Kasumi-1 (cell line): ENCODE measurements around the gene GZF1.

Experiments
- DNase-seq, 2 experiments: peaks; one replicate each; lab custom pipeline; 2025; lab: John Stamatoyannopoulos, UW

The GZF1 gene

GRCh38 chr20:23361476-23362391, at the start of gene GZF1:
Gene GZF1 (plus strand): TSS chr20:23362182. CDS start chr20:23364384, 2,202 bp downstream.
- DNase-seq: peak; percentile 94

- no peak for DNase-seq
Observed at GRCh38 chr20:23313271-23313670, 48.7 kb upstream of the GZF1 start.

- no peak for DNase-seq
Observed at GRCh38 chr20:23314699-23315098, 47.3 kb upstream of the GZF1 start.

- no peak for DNase-seq
Observed at GRCh38 chr20:23315099-23315498, 46.9 kb upstream of the GZF1 start.

GRCh38 chr20:23316626-23317025, 45.4 kb upstream of the GZF1 start:
- DNase-seq: no peak

- no peak for DNase-seq
Observed at GRCh38 chr20:23317081-23317480, 44.9 kb upstream of the GZF1 start.

- DNase-seq: no peak
Observed at GRCh38 chr20:23318347-23318746, 43.6 kb upstream of the GZF1 start.

- peak; percentile 25 to 46 for DNase-seq
Observed at GRCh38 chr20:23320317-23320716, 41.7 kb upstream of the GZF1 start.

GRCh38 chr20:23325107-23325506, 36.9 kb upstream of the GZF1 start:
- DNase-seq: no peak

- no peak for DNase-seq
Observed at GRCh38 chr20:23326774-23327173, 35.2 kb upstream of the GZF1 start.

GRCh38 chr20:23327617-23328333, 34.2 kb upstream of the GZF1 start:
- no peak for DNase-seq

- no peak for DNase-seq
Observed at GRCh38 chr20:23331450-23332350, 30.3 kb upstream of the GZF1 start.

GRCh38 chr20:23332467-23332866, 29.5 kb upstream of the GZF1 start:
- no peak for DNase-seq

- DNase-seq: peak in 1 of 2 experiments; percentile 13
Observed at GRCh38 chr20:23334111-23334510, 27.9 kb upstream of the GZF1 start.

- DNase-seq: no peak
Observed at GRCh38 chr20:23335521-23335920, 26.5 kb upstream of the GZF1 start.

- DNase-seq: no peak
Observed at GRCh38 chr20:23336476-23336875, 25.5 kb upstream of the GZF1 start.

- no peak for DNase-seq
Observed at GRCh38 chr20:23337312-23337711, 24.7 kb upstream of the GZF1 start.

- DNase-seq: no peak
Observed at GRCh38 chr20:23339986-23340385, 22.0 kb upstream of the GZF1 start.

- DNase-seq: peak; percentile 22 to 72
Observed at GRCh38 chr20:23340524-23340923, 21.5 kb upstream of the GZF1 start.

GRCh38 chr20:23341073-23341472, 20.9 kb upstream of the GZF1 start:
- DNase-seq: no peak

- DNase-seq: no peak
Observed at GRCh38 chr20:23343590-23343989, 18.4 kb upstream of the GZF1 start.

- DNase-seq: peak in 1 of 2 experiments; percentile 7
Observed at GRCh38 chr20:23344336-23344735, 17.6 kb upstream of the GZF1 start.
